ENCODE data around the gene KIT.

Gene KIT

DNA sequence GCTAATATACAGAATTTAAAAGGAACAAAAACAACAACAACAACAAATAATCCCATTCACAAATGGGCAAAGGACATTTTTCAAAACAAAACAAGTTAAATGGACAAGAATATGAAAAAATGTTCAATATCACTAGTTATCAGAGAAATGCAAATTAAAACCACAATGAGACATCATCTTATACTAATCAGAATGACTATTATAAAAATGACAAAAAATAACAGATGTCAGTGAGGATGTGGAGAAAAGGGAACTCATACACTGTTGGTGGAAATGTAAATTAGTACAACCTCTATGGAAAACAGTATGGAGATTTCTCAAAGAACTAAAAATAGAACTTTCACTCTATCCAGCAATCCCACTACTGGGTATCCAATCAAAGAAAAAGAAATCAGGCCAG is 92.6 kb downstream of the KIT start:
- no peak for DNase-seq

DNA sequence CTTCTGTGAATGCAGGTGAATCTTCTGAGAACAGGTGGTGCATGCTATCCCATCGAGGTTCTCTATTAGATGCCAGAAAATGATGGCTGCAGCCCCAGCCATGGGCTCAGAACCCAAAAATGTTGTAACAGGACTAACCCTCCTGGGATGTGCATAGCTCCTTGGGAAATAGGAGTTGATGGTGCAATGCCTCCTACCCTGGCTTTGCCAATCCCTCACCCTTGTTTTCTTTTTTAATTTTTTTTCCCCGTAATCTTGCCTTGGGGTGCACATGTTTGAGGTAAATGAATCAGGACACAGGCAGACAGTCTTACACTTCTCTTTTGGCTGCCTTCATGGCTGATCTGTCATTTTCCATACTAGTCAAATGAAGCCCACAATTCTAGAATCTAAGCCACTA is 96.6 kb downstream of the KIT start:
- no peak for DNase-seq

DNA sequence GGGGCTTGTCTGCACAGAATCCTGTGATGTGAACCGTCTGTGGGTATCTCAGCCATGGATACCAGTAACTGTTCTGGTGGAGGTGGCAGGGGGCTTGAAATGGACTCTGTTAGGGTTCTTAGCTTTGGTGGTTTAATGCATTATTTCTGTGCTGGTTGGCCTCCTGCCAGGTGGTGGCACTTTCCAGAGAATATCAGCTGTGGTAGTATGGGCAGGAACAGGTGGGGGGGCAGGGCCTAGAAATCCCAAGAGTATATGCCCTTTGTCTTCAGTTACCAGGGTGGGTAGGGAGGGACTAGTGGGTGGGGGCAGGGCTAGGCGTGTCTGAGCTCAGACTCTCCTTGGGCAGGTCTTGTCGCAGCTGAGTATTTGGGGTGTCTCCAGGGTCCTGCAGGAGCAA is 106.7 kb downstream of the KIT start:
- no peak for DNase-seq

DNA sequence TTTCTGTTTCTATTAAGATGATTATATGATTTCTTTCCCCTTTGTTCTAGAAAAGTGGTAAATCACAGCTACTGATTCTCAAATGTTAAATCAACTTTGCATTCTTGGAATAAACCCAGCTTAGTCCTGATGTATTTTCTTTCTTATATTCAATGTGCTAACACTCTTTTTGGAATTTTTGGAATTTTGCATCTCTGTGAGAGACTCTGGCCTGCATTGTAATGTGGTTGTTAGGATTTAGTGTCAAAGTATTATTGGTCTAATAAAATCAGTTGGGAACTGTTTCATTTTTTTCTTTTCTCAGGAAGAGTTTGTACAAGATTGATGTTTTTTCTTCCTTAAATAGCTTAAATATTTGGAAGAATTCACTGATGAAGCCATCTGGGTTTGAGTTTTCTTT is 109.6 kb downstream of the KIT start:
- no peak for DNase-seq

DNA sequence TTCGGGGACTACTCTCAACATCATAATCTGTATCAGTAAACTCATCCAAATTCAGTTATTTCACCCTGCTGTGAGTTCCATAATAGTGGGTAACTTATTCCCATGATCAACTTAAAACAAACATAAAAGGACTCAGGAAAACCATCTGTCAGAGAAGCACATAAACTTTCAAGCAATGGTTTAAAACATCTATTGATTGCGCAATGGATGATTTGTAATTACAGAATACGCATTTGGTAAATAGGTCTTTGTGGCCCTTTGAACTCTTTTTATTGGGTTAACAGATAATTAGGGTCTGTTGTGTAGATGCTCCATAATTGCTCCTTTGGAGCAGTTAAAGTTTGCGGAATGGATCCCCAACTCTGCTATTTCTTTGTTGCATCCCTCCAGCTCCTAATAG is 115.3 kb downstream of the KIT start:
- no peak for DNase-seq

DNA sequence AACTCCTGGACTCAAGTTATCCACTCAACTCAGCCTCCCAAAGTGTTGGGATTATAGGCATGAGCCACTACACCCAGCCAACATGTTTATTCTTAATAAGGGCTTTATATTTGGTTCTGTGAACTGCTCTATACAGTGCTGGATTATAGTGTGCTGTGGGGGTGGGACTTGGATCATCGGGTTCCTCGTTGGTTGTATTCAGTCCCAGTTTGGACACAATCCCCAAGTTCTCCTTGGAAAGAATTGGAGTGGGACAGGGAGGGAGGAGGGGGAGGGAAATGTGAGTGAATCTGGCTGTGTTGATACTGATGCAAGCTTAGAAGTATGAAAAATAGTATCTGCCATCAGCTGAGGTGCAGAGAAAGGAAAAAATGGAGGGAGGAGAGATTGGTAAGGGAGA is 121.3 kb downstream of the KIT start:
- DNase-seq: no peak

DNA sequence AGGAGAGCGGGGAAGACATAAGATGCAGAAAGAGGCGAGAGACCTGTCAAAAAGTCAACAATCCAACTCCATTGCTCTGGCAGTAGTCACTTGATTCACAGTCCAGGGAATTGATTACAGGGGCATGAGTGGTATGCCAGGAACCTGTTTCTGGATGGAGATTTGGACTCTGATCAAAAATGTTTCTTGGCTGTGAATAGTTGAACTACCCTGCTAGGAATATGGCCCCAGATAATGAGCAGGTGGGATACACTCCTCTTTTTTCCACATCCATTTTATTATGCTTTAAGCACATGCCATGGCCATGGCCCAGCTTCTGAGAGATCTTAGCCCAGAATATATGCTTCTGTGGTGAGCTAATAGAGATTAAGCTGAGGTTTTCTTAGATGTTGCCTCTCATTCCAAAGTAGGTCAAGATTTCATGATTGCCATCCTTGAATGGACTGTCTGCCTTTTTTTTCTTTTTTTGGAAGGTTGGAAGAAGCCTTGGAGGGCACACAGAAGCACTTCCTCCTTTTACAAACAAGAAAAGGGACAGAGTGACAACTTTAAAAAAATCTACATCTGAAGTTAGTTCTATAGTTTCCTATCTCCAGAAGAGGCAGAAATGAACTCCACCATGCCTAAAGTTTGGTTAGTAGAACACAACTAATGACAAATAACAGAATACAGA is 121.9 kb downstream of the KIT start:
- DNase-seq: no peak

DNA sequence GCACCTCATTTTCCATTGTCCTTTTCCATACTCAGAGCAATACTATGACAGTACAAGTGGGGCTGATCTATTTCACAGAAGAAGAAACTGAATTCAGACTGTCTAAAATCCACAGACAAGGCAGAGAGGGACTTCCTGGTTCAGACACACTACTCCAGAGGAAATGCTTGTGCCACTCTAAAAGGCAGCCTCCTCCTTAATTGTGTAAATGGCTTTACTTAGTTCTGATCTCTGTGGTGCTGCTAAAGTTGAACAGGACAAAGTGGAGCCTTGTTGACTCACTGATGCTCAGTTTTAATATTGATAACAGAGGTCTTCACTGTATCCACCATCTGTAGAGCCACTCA is 122.4 kb downstream of the KIT start:
- DNase-seq: no peak

DNA sequence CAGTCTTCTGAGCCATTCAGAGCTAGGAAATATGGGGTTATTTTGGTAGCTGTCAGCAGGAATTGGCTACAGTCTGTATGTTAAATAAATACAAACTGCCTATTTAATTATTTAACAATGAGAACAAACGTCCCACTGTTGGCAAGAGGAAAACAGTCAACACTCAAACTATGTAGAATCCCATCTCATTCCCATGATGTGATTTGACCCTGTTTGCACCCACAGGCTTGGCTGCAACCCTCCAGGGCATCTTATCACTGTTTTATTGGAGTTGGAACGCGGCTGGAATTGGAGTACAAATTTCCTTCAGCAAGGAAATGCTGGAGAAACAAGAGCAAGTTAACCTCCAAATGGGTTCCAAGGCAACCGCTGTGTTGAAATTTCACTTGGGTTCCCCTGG is 124.0 kb downstream of the KIT start:
- DNase-seq: no peak

DNA sequence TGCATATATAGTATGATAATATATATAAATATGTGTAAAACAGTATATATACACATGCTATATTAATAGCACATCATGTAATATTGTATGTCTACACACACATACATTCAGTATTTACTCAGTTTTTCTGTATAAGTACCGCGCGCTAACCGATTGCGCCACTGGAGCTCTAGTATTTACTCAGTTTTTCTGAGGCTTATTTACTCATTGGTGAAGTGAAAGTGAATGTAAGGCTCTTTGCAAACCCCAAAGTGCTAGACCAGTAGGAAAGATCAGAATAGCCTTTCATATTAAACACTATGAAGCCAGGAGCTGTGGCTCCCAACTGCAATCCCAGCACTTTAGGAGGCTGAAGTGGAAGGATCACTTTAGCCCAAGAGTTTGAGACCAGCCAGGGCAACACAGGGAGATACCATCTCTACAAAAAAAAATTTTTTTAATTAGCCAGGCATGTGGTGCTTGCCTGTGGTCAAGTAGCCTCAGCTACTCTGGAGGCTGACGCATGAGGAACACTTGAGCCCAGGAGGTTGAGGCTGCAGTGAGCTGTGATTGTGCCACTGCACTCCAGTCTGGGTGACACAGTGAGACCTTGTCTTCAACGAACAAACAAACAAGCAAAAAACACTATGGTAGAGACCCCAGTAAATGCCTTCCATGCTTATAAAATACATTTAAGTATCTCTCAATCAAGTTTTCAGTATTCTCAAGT is 125.8 kb downstream of the KIT start:
- DNase-seq: no peak

DNA sequence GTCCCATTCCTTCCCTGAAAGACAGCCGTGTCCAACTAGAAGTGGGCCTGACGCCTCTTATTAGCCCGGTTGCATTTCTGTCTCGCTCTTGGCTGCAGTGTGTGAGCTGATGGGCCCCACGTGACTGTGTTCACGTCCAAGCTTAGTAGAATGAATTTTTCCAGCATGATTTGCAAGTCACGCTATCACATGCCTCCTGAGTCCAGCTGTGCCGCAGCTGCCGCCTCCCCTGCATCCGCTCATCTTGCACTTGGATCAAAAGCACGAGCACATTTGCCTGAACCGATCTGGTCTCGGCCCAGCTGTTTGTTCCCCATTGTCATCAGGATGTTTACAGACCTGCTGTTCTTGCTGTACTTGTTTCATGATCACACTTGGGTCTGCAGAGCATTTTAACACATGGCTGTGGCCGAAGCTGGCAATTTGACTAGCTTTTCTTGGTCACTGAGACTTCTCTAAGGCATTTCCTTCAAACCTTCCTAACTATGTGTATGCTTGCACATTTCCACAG is 126.5 kb downstream of the KIT start:
- DNase-seq: no peak
